K562 (cell line): Measurements from ENCODE around the gene CLPSL1. TPM values are rescaled to one million over a fixed set of nuclear protein-coding genes. Genes with fewer than 3 reads are reported as not detected.

Experiments used
- ATAC-seq: fragments of 200-7000 bp; cut with Tn5 transposase; 3 replicates; pipeline ENCODE4 v1.9.1; 2020; ENCODE audit warnings: moderate library complexity
- BruUV-seq: library from RNA; stranded (reverse); fragments of 400-500 nt; replicated peaks from 2 replicates; lab custom pipeline; 2021; lab: Mats Ljungman, UMichigan
- CTCF ChIA-PET: fragments of 300-600 bp; formaldehyde crosslinking; extraction: SDS; loops from one replicate; lab custom pipeline; 2021; ENCODE audit warnings: low intra/inter-chr PET ratio; lab: Yijun Ruan, JAX
- POLR2A ChIA-PET: fragments of 300-600, 350-650 bp; sonication (Branson Sonifier 250); formaldehyde crosslinking; extraction: SDS; loops from one replicate; lab custom pipeline; 2021; ENCODE audit warnings: antibody characterized with exemption, inconsistent platforms; lab: Yijun Ruan, JAX
- DNase-seq, 4 experiments: peaks; one replicate each; pipeline versions ENCODE4 v3.0.0 to v3.0.0-alpha.2; 2011 to 2018; ENCODE audit warnings: low spot score in 3 of 4, mixed read lengths in 3 of 4; ENCODE audit errors: extremely low read depth in 1 of 4
- FAIRE-seq: peaks from 2 replicates; lab custom pipeline; 2011; peaks lifted over from hg19 to GRCh38; lab: Jason Lieb, UNC
- H2AFZ ChIP-seq: 2 replicates; pipeline ENCODE4 v1.6.0; 2011; ENCODE audit warnings: low read depth, low read length, control low read depth, inconsistent platforms
- H3K27ac ChIP-seq: fragments of 200-600 bp; 3 replicates; pipeline ENCODE4 v1.8.0; 2011; ENCODE audit warnings: low read depth, mild to moderate bottlenecking, control low read depth, inconsistent platforms, low read length, moderate library complexity, mixed read lengths; ENCODE audit errors: extremely low read depth
- H3K27me3 ChIP-seq, 2 experiments: fragments of 300-600 bp in 1 of 2; 2 replicates in 1 of 2; 3 replicates in 1 of 2; pipeline versions ENCODE4 v1.6.0 to v1.8.0; 2011; ENCODE audit warnings: inconsistent platforms in 2 of 2, low read length in 2 of 2, mild to moderate bottlenecking in 1 of 2, mixed read lengths in 1 of 2, moderate library complexity in 1 of 2; ENCODE audit not compliant: control insufficient read depth in 2 of 2, insufficient read depth in 2 of 2
- H3K36me3 ChIP-seq: fragments of 300-600 bp; 3 replicates; pipeline ENCODE4 v1.8.0; 2011; ENCODE audit warnings: mild to moderate bottlenecking, low read length, inconsistent platforms; ENCODE audit not compliant: control insufficient read depth, insufficient read depth
- H3K4me1 ChIP-seq, 2 experiments: fragments of 200-600 bp in 1 of 2; replicated peaks in 1 of 2; 2 replicates in 1 of 2; 3 replicates in 1 of 2; pipeline versions ENCODE4 v1.5.1 to v1.8.0; 2011; ENCODE audit warnings: inconsistent platforms in 2 of 2, low read length in 2 of 2, mild to moderate bottlenecking in 1 of 2, mixed read lengths in 1 of 2, moderate library complexity in 1 of 2; ENCODE audit not compliant: control insufficient read depth in 2 of 2, insufficient read depth in 2 of 2
- H3K4me2 ChIP-seq: 2 replicates; pipeline ENCODE4 v1.6.1; 2011; ENCODE audit warnings: low read length, control low read depth, inconsistent platforms, mixed read lengths; ENCODE audit not compliant: insufficient read depth
- H3K4me3 ChIP-seq: fragments of 200-600 bp; sonication (generic), shearing (Covaris generic); 2 replicates; pipeline ENCODE4 v1.5.1; 2016; ENCODE audit warnings: control low read depth, inconsistent platforms
- H3K79me2 ChIP-seq: fragments of 200-600 bp; 3 replicates; pipeline ENCODE4 v1.8.0; 2011; ENCODE audit warnings: low read length, inconsistent platforms; ENCODE audit not compliant: control insufficient read depth, insufficient read depth
- H3K9ac ChIP-seq, 2 experiments: 2 replicates each; pipeline versions ENCODE4 v1.6.0 to v1.6.1; 2011; ENCODE audit warnings: low read depth in 2 of 2, low read length in 2 of 2, control low read depth in 1 of 2, inconsistent platforms in 1 of 2, mild to moderate bottlenecking in 1 of 2, mixed read lengths in 1 of 2; ENCODE audit not compliant: insufficient read depth in 1 of 2
- H3K9me1 ChIP-seq: one replicate; pipeline ENCODE4 v1.6.0; 2011; ENCODE audit warnings: inconsistent platforms, mild to moderate bottlenecking, low read length, moderate library complexity; ENCODE audit not compliant: control insufficient read depth, insufficient read depth
- H3K9me3 ChIP-seq: replicated peaks from 2 replicates; pipeline ENCODE4 v1.5.1; 2011; ENCODE audit warnings: low read depth, low read length, inconsistent platforms; ENCODE audit not compliant: control insufficient read depth, insufficient read depth
- H4K20me1 ChIP-seq: replicated peaks from 2 replicates; pipeline ENCODE4 v1.6.1; 2011; ENCODE audit warnings: low read length, inconsistent platforms, mixed read lengths; ENCODE audit not compliant: control insufficient read depth, insufficient read depth
- ATF1 ChIP-seq, 2 experiments: fragments of 450-650 bp in 1 of 2; IDR thresholded peaks; 2 replicates each; pipeline ENCODE4 v1.6.1; 2016; ENCODE audit warnings: missing compliant biosample characterization in 1 of 2, missing genetic modification characterization in 1 of 2
- DPF2 ChIP-seq: fragments of 450-650 bp; IDR thresholded peaks from 2 replicates; pipeline ENCODE4 v1.6.1; 2016
- EHMT2 ChIP-seq: fragments of 450-650 bp; IDR thresholded peaks from 2 replicates; pipeline ENCODE4 v1.6.1; 2018; ENCODE audit warnings: antibody characterized with exemption
- FOSL1 ChIP-seq: fragments of 200-800 bp; sonication (Bioruptor generic); conservative IDR thresholded peaks from 2 replicates; pipeline ENCODE4 v1.6.1; 2016; ENCODE audit warnings: missing genetic modification characterization, missing compliant biosample characterization
- JUND ChIP-seq, 2 experiments: IDR thresholded peaks; 2 replicates in 1 of 2; 3 replicates in 1 of 2; pipeline ENCODE4 v1.6.1; 2011; ENCODE audit warnings: borderline replicate concordance in 2 of 2, low read depth in 2 of 2, low read length in 2 of 2, improper control_type of control experiment in 1 of 2, missing biosample characterization in 1 of 2, missing genetic modification characterization in 1 of 2, missing genetic modification reagents in 1 of 2
- WGBS: fragments of 100-300 bp; shearing (Covaris generic); methylation state at CpG from one replicate; pipeline ENCODE4 v1.1.6; 2016; ENCODE audit warnings: low coverage, mixed read lengths; ENCODE audit not compliant: insufficient coverage; ENCODE audit errors: missing lambda C conversion rate; 5-methylcytosine and 5-hydroxymethylcytosine counted together
- in situ Hi-C: fragments of 300-500 bp; cut with MboI; formaldehyde crosslinking; loops from 4 replicates; pipeline ENCODE4 v1.15.0; 2018; ENCODE audit warnings: inconsistent platforms, mixed read lengths
- intact Hi-C: fragments of 100-400 bp; cut with micrococcal nuclease; formaldehyde crosslinking; loops from 2 replicates; pipeline ENCODE4 v1.14.2; 2022
- polyA plus RNA-seq, 8 experiments: library from polyadenylated mRNA; depleted of rRNA in 4 of 8; stranded (reverse) in 5 of 8; unstranded in 3 of 8; fragments of >200 nt; fragmentation: Nextera tagmentation in 2 of 8; fragmentation: Illumina TruSeq in 1 of 8; extraction: Ambion mirVana in 2 of 8; extraction: Trizol in 1 of 8; gene quantifications; 2 replicates each; pipeline versions ENCODE4 v1.2.1 to v1.2.3, GENCODE V29; 2011 to 2014; ENCODE audit warnings: inconsistent platforms in 1 of 8, missing spikeins in 1 of 8
- total RNA-seq, 7 experiments: library from RNA; depleted of rRNA in 6 of 7; stranded (reverse); fragments of >200 nt in 6 of 7; fragmentation: Illumina TruSeq in 2 of 7; extraction: Trizol in 2 of 7; gene quantifications; 2 replicates each; pipeline versions ENCODE4 v1.2.1 to v1.2.3, GENCODE V29; 2011 to 2021; ENCODE audit warnings: low replicate concordance in 1 of 7
- TF ChIP-seq, protein P1 (sequence below): fragments of 450-650 bp; IDR thresholded peaks from 2 replicates; pipeline ENCODE4 v1.6.1; 2016; ENCODE audit warnings: mild to moderate bottlenecking, moderate library complexity
- TF ChIP-seq, protein P2 (sequence below): fragments of 450-650 bp; IDR thresholded peaks from 2 replicates; pipeline ENCODE4 v1.6.1; 2017; ENCODE audit warnings: mild to moderate bottlenecking, moderate library complexity

The CLPSL1 gene
- total and polyA plus RNA-seq, 9 of the 15 experiments (the other 6 are each of a cell fraction or from before 2014, with no cell fraction given), result not detected

GRCh38 chr6:35810971-35811698 is 30.3 kb downstream of the CLPSL1 start:
- H3K79me2 ChIP-seq, result no peaks in the 10 kb centered on the region
- no peaks in the 10 kb centered on the region for H4K20me1 ChIP-seq
- in situ Hi-C loops, result no loop called here
- 6% methylated on average over 14 of the region's 14 CpGs for WGBS
- H3K9ac ChIP-seq, result no peak overlapping the region
- no peak overlapping the region for H3K4me3 ChIP-seq
- DNase-seq, result no peak
- H3K9me1 ChIP-seq, result no peaks in the 10 kb centered on the region
- no peaks in the 10 kb centered on the region for H3K9me3 ChIP-seq
- peaks cover 0 to 4% of the 10 kb centered on the region in 2 experiments; a peak in 2 of 5 replicates for H3K4me1 ChIP-seq
- peak; percentile 48 for FAIRE-seq
- POLR2A ChIA-PET, result interaction anchor here (1.0 kb wide), 1 partner anchor 10 kb away, joined by 3 read pairs; no protein-coding TSS in a partner anchor
- peak overlapping the region; percentile 64; the same call in 1 of the 2 replicates for H2AFZ ChIP-seq
- peaks cover 30 to 53% of the 10 kb centered on the region in 2 experiments for H3K27me3 ChIP-seq
- ATAC-seq, result peak; percentile 79
- no TSS peak for BruUV-seq
- H3K27ac ChIP-seq, result no peak overlapping the region
- intact Hi-C loops, result no loop called here
- H3K4me2 ChIP-seq, result peak overlapping the region; percentile 20
- H3K36me3 ChIP-seq, result no peaks in the 10 kb centered on the region
- CTCF ChIA-PET, result no interaction called here
- TF ChIP-seq EHMT2 (0 out of 2 replicates have a peak, but pooled peaks have one; percentile 21), FOSL1 (tag) (peak; percentile 56), DPF2 (0 out of 2 replicates have a peak, but pooled peaks have one; percentile 11), ATF1 (CRISPR knock-in tag; IDR thresholded peaks at IDR 0.05) (no peak), ATF1 (tag; IDR thresholded peaks at IDR 0.05) (0 out of 2 replicates have a peak, but pooled peaks have one; percentile 14), JUND (IDR thresholded peaks at IDR 0.05; ENCODE audit: borderline replicate concordance, low read depth, low read length) (no peak), JUND (tag; IDR thresholded peaks at IDR 0.05; ENCODE audit: borderline replicate concordance, low read depth, low read length) (peak; percentile 45; the same call in 1 of the 3 replicates)
- TF ChIP-seq, protein P1, sequence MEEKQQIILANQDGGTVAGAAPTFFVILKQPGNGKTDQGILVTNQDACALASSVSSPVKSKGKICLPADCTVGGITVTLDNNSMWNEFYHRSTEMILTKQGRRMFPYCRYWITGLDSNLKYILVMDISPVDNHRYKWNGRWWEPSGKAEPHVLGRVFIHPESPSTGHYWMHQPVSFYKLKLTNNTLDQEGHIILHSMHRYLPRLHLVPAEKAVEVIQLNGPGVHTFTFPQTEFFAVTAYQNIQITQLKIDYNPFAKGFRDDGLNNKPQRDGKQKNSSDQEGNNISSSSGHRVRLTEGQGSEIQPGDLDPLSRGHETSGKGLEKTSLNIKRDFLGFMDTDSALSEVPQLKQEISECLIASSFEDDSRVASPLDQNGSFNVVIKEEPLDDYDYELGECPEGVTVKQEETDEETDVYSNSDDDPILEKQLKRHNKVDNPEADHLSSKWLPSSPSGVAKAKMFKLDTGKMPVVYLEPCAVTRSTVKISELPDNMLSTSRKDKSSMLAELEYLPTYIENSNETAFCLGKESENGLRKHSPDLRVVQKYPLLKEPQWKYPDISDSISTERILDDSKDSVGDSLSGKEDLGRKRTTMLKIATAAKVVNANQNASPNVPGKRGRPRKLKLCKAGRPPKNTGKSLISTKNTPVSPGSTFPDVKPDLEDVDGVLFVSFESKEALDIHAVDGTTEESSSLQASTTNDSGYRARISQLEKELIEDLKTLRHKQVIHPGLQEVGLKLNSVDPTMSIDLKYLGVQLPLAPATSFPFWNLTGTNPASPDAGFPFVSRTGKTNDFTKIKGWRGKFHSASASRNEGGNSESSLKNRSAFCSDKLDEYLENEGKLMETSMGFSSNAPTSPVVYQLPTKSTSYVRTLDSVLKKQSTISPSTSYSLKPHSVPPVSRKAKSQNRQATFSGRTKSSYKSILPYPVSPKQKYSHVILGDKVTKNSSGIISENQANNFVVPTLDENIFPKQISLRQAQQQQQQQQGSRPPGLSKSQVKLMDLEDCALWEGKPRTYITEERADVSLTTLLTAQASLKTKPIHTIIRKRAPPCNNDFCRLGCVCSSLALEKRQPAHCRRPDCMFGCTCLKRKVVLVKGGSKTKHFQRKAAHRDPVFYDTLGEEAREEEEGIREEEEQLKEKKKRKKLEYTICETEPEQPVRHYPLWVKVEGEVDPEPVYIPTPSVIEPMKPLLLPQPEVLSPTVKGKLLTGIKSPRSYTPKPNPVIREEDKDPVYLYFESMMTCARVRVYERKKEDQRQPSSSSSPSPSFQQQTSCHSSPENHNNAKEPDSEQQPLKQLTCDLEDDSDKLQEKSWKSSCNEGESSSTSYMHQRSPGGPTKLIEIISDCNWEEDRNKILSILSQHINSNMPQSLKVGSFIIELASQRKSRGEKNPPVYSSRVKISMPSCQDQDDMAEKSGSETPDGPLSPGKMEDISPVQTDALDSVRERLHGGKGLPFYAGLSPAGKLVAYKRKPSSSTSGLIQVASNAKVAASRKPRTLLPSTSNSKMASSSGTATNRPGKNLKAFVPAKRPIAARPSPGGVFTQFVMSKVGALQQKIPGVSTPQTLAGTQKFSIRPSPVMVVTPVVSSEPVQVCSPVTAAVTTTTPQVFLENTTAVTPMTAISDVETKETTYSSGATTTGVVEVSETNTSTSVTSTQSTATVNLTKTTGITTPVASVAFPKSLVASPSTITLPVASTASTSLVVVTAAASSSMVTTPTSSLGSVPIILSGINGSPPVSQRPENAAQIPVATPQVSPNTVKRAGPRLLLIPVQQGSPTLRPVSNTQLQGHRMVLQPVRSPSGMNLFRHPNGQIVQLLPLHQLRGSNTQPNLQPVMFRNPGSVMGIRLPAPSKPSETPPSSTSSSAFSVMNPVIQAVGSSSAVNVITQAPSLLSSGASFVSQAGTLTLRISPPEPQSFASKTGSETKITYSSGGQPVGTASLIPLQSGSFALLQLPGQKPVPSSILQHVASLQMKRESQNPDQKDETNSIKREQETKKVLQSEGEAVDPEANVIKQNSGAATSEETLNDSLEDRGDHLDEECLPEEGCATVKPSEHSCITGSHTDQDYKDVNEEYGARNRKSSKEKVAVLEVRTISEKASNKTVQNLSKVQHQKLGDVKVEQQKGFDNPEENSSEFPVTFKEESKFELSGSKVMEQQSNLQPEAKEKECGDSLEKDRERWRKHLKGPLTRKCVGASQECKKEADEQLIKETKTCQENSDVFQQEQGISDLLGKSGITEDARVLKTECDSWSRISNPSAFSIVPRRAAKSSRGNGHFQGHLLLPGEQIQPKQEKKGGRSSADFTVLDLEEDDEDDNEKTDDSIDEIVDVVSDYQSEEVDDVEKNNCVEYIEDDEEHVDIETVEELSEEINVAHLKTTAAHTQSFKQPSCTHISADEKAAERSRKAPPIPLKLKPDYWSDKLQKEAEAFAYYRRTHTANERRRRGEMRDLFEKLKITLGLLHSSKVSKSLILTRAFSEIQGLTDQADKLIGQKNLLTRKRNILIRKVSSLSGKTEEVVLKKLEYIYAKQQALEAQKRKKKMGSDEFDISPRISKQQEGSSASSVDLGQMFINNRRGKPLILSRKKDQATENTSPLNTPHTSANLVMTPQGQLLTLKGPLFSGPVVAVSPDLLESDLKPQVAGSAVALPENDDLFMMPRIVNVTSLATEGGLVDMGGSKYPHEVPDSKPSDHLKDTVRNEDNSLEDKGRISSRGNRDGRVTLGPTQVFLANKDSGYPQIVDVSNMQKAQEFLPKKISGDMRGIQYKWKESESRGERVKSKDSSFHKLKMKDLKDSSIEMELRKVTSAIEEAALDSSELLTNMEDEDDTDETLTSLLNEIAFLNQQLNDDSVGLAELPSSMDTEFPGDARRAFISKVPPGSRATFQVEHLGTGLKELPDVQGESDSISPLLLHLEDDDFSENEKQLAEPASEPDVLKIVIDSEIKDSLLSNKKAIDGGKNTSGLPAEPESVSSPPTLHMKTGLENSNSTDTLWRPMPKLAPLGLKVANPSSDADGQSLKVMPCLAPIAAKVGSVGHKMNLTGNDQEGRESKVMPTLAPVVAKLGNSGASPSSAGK, result 0 out of 2 replicates have a peak, but pooled peaks have one; percentile 20
- TF ChIP-seq, protein P2, sequence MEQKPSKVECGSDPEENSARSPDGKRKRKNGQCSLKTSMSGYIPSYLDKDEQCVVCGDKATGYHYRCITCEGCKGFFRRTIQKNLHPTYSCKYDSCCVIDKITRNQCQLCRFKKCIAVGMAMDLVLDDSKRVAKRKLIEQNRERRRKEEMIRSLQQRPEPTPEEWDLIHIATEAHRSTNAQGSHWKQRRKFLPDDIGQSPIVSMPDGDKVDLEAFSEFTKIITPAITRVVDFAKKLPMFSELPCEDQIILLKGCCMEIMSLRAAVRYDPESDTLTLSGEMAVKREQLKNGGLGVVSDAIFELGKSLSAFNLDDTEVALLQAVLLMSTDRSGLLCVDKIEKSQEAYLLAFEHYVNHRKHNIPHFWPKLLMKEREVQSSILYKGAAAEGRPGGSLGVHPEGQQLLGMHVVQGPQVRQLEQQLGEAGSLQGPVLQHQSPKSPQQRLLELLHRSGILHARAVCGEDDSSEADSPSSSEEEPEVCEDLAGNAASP, result peak; percentile 69
